GM23338 (cell line): ENCODE results near the gene BCL2L13. TPM values are rescaled to one million over a fixed set of nuclear protein-coding genes. Genes with fewer than 3 reads are reported as not detected.

Experiments used
- ATAC-seq: fragments of 200-7000 bp; cut with Tn5 transposase; 3 replicates; pipeline ENCODE4 v1.9.1; 2020
- DNase-seq: peaks from one replicate; pipeline ENCODE4 v3.0.0-alpha.2; 2015; ENCODE audit warnings: low spot score
- H2AFZ ChIP-seq: fragments of 200-600 bp; sonication (generic); 2 replicates; pipeline ENCODE4 v1.8.0; 2016; ENCODE audit warnings: antibody characterized with exemption, mild to moderate bottlenecking, moderate library complexity
- H3F3A ChIP-seq: fragments of 200-600 bp; sonication (generic); replicated peaks from 2 replicates; pipeline ENCODE4 v1.8.0; 2017; ENCODE audit warnings: antibody characterized with exemption, mixed run types, low read depth
- H3K27ac ChIP-seq: fragments of 200-600 bp; sonication (generic); 2 replicates; pipeline ENCODE4 v1.6.1; 2016; ENCODE audit warnings: low read depth
- H3K27me3 ChIP-seq: fragments of 200-600 bp; sonication (generic); 2 replicates; pipeline ENCODE4 v1.8.0; 2016; ENCODE audit warnings: mild to moderate bottlenecking, mixed run types, moderate library complexity; ENCODE audit not compliant: insufficient read depth
- H3K36me3 ChIP-seq: fragments of 200-600 bp; sonication (generic); 2 replicates; pipeline ENCODE4 v1.8.0; 2016; ENCODE audit warnings: mild to moderate bottlenecking; ENCODE audit not compliant: insufficient read depth
- H3K4me1 ChIP-seq: fragments of 200-600 bp; sonication (generic); 2 replicates; pipeline ENCODE4 v1.8.0; 2016; ENCODE audit warnings: mild to moderate bottlenecking, moderate library complexity; ENCODE audit not compliant: insufficient read depth
- H3K4me2 ChIP-seq: fragments of 200-600 bp; sonication (generic); 2 replicates; pipeline ENCODE4 v1.7.1; 2017; ENCODE audit warnings: mixed run types
- H3K4me3 ChIP-seq: fragments of 200-600 bp; sonication (generic); 2 replicates; pipeline ENCODE4 v1.6.1; 2016; ENCODE audit warnings: mixed run types
- H3K79me2 ChIP-seq: fragments of 200-600 bp; sonication (generic); replicated peaks from 2 replicates; pipeline ENCODE4 v1.8.0; 2017; ENCODE audit warnings: mild to moderate bottlenecking; ENCODE audit not compliant: insufficient read depth
- H3K9me2 ChIP-seq: fragments of 200-600 bp; sonication (generic); 2 replicates; pipeline ENCODE4 v1.8.0; 2017; ENCODE audit not compliant: insufficient read depth
- H4K20me1 ChIP-seq: fragments of 200-600 bp; sonication (generic); replicated peaks from 2 replicates; pipeline ENCODE4 v1.8.0; 2017; ENCODE audit warnings: mild to moderate bottlenecking; ENCODE audit not compliant: insufficient read depth
- H3K27ac Mint-ChIP-seq: 2 replicates; pipeline ENCODE4 v1.8.0; 2020; ENCODE audit warnings: inconsistent platforms, mild to moderate bottlenecking, moderate library complexity, mixed read lengths
- H3K27me3 Mint-ChIP-seq: 3 replicates; pipeline ENCODE4 v1.8.0; 2022; ENCODE audit warnings: low read depth, mild to moderate bottlenecking, moderate library complexity, mixed read lengths, inconsistent platforms; ENCODE audit not compliant: insufficient read depth, poor library complexity
- H3K36me3 Mint-ChIP-seq: 3 replicates; pipeline ENCODE4 v1.8.0; 2021; ENCODE audit warnings: low read depth, mild to moderate bottlenecking, inconsistent platforms, moderate library complexity, mixed read lengths
- H3K4me1 Mint-ChIP-seq: 3 replicates; pipeline ENCODE4 v1.8.0; 2020; ENCODE audit warnings: mild to moderate bottlenecking, inconsistent platforms, mixed read lengths
- H3K4me3 Mint-ChIP-seq: 3 replicates; pipeline ENCODE4 v1.8.0; 2021; ENCODE audit warnings: moderate library complexity, mild to moderate bottlenecking, inconsistent platforms, mixed read lengths
- H3K9me3 Mint-ChIP-seq: 3 replicates; pipeline ENCODE4 v1.8.0; 2020; ENCODE audit warnings: moderate library complexity, mild to moderate bottlenecking, inconsistent platforms, mixed read lengths
- CREB1 ChIP-seq: fragments of 250-450 bp; sonication (Bioruptor Pico); IDR thresholded peaks from 2 replicates; pipeline ENCODE4 v1.5.0; 2020; ENCODE audit warnings: low read depth, mild to moderate bottlenecking, moderate library complexity
- CTCF ChIP-seq, 2 experiments: fragments of 200-600 bp in 1 of 2; sonication (generic) in 1 of 2; conservative IDR thresholded peaks; 2 replicates each; pipeline versions ENCODE4 v1.5.1 to v1.6.1; 2016 to 2017; ENCODE audit warnings: antibody characterized with exemption in 2 of 2, low read depth in 2 of 2, mild to moderate bottlenecking in 2 of 2, moderate library complexity in 1 of 2
- ETS1 ChIP-seq: IDR thresholded peaks from 2 replicates; pipeline ENCODE4 v1.6.1; 2016; ENCODE audit warnings: antibody characterized with exemption
- EZH2 ChIP-seq: fragments of 200-600 bp; sonication (generic); IDR thresholded peaks from one replicate; pipeline ENCODE4 v1.8.0; 2017; ENCODE audit warnings: antibody characterized with exemption, mild to moderate bottlenecking, low read depth; ENCODE audit not compliant: unreplicated experiment
- EZH2phosphoT487 ChIP-seq: fragments of 200-600 bp; sonication (generic); IDR thresholded peaks from one replicate; pipeline ENCODE4 v1.8.1; 2018; ENCODE audit warnings: antibody characterized with exemption; ENCODE audit not compliant: unreplicated experiment
- JUNB ChIP-seq: IDR thresholded peaks from one replicate; pipeline ENCODE4 v1.6.1; 2016; ENCODE audit warnings: antibody characterized with exemption; ENCODE audit not compliant: unreplicated experiment
- NANOG ChIP-seq: IDR thresholded peaks from 2 replicates; pipeline ENCODE4 v1.6.1; 2016; ENCODE audit warnings: antibody characterized with exemption, borderline replicate concordance
- POLR2AphosphoS5 ChIP-seq: IDR thresholded peaks from 2 replicates; pipeline ENCODE4 v1.6.1; 2016; ENCODE audit warnings: antibody characterized with exemption, low read depth
- REST ChIP-seq: IDR thresholded peaks from one replicate; pipeline ENCODE4 v1.6.1; 2018; ENCODE audit warnings: antibody characterized with exemption; ENCODE audit not compliant: unreplicated experiment
- STAT1 ChIP-seq: IDR thresholded peaks from one replicate; pipeline ENCODE4 v1.6.1; 2016; ENCODE audit warnings: antibody characterized with exemption; ENCODE audit not compliant: unreplicated experiment
- ZNF114 ChIP-seq: fragments of 250-450 bp; sonication (Bioruptor Pico); IDR thresholded peaks from 2 replicates; pipeline ENCODE4 v1.5.0; 2020; ENCODE audit warnings: mild to moderate bottlenecking, moderate library complexity
- ZNF331 ChIP-seq: fragments of 250-450 bp; sonication (Bioruptor Pico); IDR thresholded peaks from 2 replicates; pipeline ENCODE4 v1.5.0; 2020; ENCODE audit warnings: low read depth, mild to moderate bottlenecking, moderate library complexity
- polyA plus RNA-seq: library from polyadenylated mRNA; unstranded; fragments of >200 nt; fragmentation: Nextera tagmentation; extraction: Ambion mirVana; gene quantifications from 2 replicates; pipeline ENCODE4 v1.2.1, GENCODE V29; 2016
- total RNA-seq: library from RNA; depleted of rRNA; stranded (reverse); fragments of >200 nt; shearing (Covaris generic); gene quantifications from 2 replicates; pipeline ENCODE4 v1.2.3, GENCODE V29; 2014

The BCL2L13 gene
- total and polyA plus RNA-seq, 2 experiments from 2014 or later = 22.4 to 32.3 TPM

GRCh38 chr22:17754233-17754925 is 115.8 kb downstream of the BCL2L13 start:
- H3K79me2 ChIP-seq = peaks cover 25% of the 10 kb centered on the region
- TF ChIP-seq STAT1 = no peak
- no peak for TF ChIP-seq CREB1 (CRISPR knock-in tag)
- TF ChIP-seq ZNF331 (CRISPR knock-in tag) = no peak
- TF ChIP-seq CTCF (conservative IDR thresholded peaks at IDR 0.05; ENCODE audit: low read depth in 2 of 2) = peak; percentile 67 to 76
- TF ChIP-seq NANOG = no peak
- no peak for TF ChIP-seq ZNF114 (CRISPR knock-in tag)
- Mint-ChIP-seq H3K9me3 (no peaks in the 10 kb centered on the region), H3K27me3 (peaks cover 7% of the 10 kb centered on the region), H3K27ac (0 out of 2 replicates have a peak overlapping the region, but pooled peaks have one; percentile 57), H3K4me3 (no peak overlapping the region), H3K4me1 (no peaks in the 10 kb centered on the region), H3K36me3 (peaks cover 3% of the 10 kb centered on the region; the same call in 1 of the 3 replicates)
- no peak overlapping the region for H3K4me3 ChIP-seq
- no peaks in the 10 kb centered on the region for H4K20me1 ChIP-seq
- no peaks in the 10 kb centered on the region for H3K36me3 ChIP-seq
- H3K27me3 ChIP-seq = no peaks in the 10 kb centered on the region
- H3K4me2 ChIP-seq = no peak overlapping the region
- ATAC-seq = peak; percentile 83
- peak overlapping the region; percentile 70; the same call in 1 of the 2 replicates for H3K27ac ChIP-seq
- H3F3A ChIP-seq = peaks cover 3% of the 10 kb centered on the region; the same call in 1 of the 2 replicates
- H3K9me2 ChIP-seq = no peaks in the 10 kb centered on the region
- no peak overlapping the region for H2AFZ ChIP-seq
- DNase-seq = peak; percentile 76
- H3K4me1 ChIP-seq = no peaks in the 10 kb centered on the region

- Mint-ChIP-seq H3K27ac (no peak overlapping the region), H3K4me1 (peaks cover 12% of the 10 kb centered on the region; the same call in 2 of the 3 replicates), H3K27me3 (peaks cover 3% of the 10 kb centered on the region), H3K4me3 (no peak overlapping the region), H3K9me3 (no peaks in the 10 kb centered on the region), H3K36me3 (no peaks in the 10 kb centered on the region; the same call in 2 of the 3 replicates)
- H3K79me2 ChIP-seq = peaks cover 83% of the 10 kb centered on the region
- H3K36me3 ChIP-seq = no peaks in the 10 kb centered on the region
- 0 out of 2 replicates have a peak, but pooled peaks cover 4% of the 10 kb centered on the region for H3F3A ChIP-seq
- no peaks in the 10 kb centered on the region for H3K4me1 ChIP-seq
- no peak overlapping the region for H3K4me2 ChIP-seq
- H3K27me3 ChIP-seq = no peaks in the 10 kb centered on the region
- H3K9me2 ChIP-seq = no peaks in the 10 kb centered on the region
- H3K27ac ChIP-seq = no peak overlapping the region; the same call in 1 of the 2 replicates
- no peak overlapping the region for H3K4me3 ChIP-seq
- ATAC-seq = no peak
- no peaks in the 10 kb centered on the region; the same call in 1 of the 2 replicates for H4K20me1 ChIP-seq
- no peak for DNase-seq
- H2AFZ ChIP-seq = no peak overlapping the region
- no peak for TF ChIP-seq JUNB
- TF ChIP-seq POLR2AphosphoS5 = no peak
- no peak for TF ChIP-seq EZH2phosphoT487
- TF ChIP-seq ETS1 = no peak
- no peak for TF ChIP-seq REST
- no peak for TF ChIP-seq ZNF114 (CRISPR knock-in tag)
- no peak for TF ChIP-seq CTCF (conservative IDR thresholded peaks at IDR 0.05; ENCODE audit: low read depth in 2 of 2)
- TF ChIP-seq EZH2 = no peak
- no peak for TF ChIP-seq CREB1 (CRISPR knock-in tag)
- no peak for TF ChIP-seq ZNF331 (CRISPR knock-in tag)
These were observed 122.6 kb downstream of the BCL2L13 start for GRCh38 chr22:17761138-17761488.
